GM06990 (cell line): ENCODE measurements around the gene LARGE1.

Source experiments
- DNase-seq: peaks from one replicate; pipeline ENCODE4 v3.0.0-alpha.2; 2011; ENCODE audit not compliant: insufficient read length; ENCODE audit errors: extremely low read depth
- H3K27me3 ChIP-seq: replicated peaks from 2 replicates; pipeline ENCODE4 v1.6.0; 2011; ENCODE audit warnings: low read length; ENCODE audit not compliant: control insufficient read depth, insufficient read depth
- H3K36me3 ChIP-seq: 2 replicates; pipeline ENCODE4 v1.5.1; 2011; ENCODE audit warnings: low read length; ENCODE audit not compliant: control insufficient read depth, insufficient read depth
- H3K4me3 ChIP-seq: replicated peaks from 2 replicates; pipeline ENCODE4 v1.5.1; 2011; ENCODE audit warnings: low read depth, mild to moderate bottlenecking, control low read depth, low read length
- CTCF ChIP-seq: IDR thresholded peaks from 2 replicates; pipeline ENCODE4 v1.5.1; 2011; ENCODE audit warnings: low read length, control low read depth, mild to moderate bottlenecking, inconsistent platforms; ENCODE audit not compliant: insufficient read depth, poor library complexity, severe bottlenecking

Gene LARGE1

DNA sequence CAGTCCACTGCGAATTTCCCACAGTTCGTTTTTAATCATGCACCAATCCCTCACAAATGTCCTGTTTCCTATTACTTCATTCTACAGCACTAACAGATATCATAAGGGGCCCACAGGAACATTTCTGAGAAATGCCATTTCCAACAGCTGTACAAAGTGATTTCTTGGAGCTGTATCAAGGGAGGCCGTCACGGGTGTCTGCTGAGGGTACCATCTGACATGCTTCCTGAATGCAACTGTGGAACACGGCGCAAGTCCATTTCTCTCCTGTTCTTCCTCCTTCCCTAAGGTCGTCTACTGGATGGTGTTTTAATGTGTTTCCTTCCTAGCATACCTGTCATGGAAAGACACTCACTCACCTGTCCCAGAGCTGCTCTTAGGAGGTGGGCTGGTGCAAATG is 320.7 kb downstream of the LARGE1 start:
- DNase-seq: no peak
- TF ChIP-seq CTCF: no peak
- Histone ChIP-seq H3K36me3 (peaks cover 2% of the 10 kb centered on the region), H3K4me3 (no peak overlapping the region), H3K27me3 (no peaks in the 10 kb centered on the region)

- no peak for DNase-seq
- H3K36me3 ChIP-seq: peaks cover 2% of the 10 kb centered on the region
- no peak overlapping the region for H3K4me3 ChIP-seq
- H3K27me3 ChIP-seq: no peaks in the 10 kb centered on the region
- no peak for TF ChIP-seq CTCF
These were observed 321.5 kb downstream of the LARGE1 start for GRCh38 chr22:33598821-33599220.

GRCh38 chr22:33597274-33597985 is 322.8 kb downstream of the LARGE1 start:
- no peak for TF ChIP-seq CTCF
- H3K4me3 ChIP-seq: no peak overlapping the region
- H3K27me3 ChIP-seq: no peaks in the 10 kb centered on the region
- DNase-seq: no peak
- H3K36me3 ChIP-seq: peaks cover 2% of the 10 kb centered on the region

DNA sequence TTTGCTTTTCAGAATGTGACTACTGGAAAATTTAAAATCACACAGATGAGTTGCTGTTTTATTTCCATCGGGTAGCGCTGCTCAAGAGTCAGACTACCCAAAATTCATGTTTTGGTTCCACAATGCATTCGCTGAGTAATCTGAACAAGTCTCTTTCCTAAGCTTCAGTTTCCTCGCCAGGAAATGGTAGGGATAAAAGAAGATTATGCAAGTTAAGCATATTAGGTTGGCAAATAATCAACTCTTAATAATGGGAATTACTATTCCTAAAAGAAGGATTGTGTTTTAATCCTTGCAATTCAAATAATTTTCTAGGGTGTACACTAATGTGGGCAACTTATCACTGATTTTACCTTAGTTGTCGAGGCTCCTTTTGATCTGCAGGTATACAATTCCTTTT is 326.5 kb downstream of the LARGE1 start:
- no peak for TF ChIP-seq CTCF
- Histone ChIP-seq H3K36me3 (no peaks in the 10 kb centered on the region), H3K27me3 (no peaks in the 10 kb centered on the region), H3K4me3 (no peak overlapping the region)
- no peak for DNase-seq

GRCh38 chr22:33591946-33592345 is 328.3 kb downstream of the LARGE1 start:
- no peak for DNase-seq
- no peak for TF ChIP-seq CTCF
- H3K4me3 ChIP-seq: no peak overlapping the region
- no peaks in the 10 kb centered on the region for H3K36me3 ChIP-seq
- H3K27me3 ChIP-seq: no peaks in the 10 kb centered on the region

- Histone ChIP-seq H3K36me3 (no peaks in the 10 kb centered on the region), H3K27me3 (no peaks in the 10 kb centered on the region), H3K4me3 (no peak overlapping the region)
- no peak for DNase-seq
- TF ChIP-seq CTCF: no peak
These were observed 331.0 kb downstream of the LARGE1 start for GRCh38 chr22:33589297-33589696.
